CD4-positive, alpha-beta memory T cell (primary cell): ENCODE results near the gene APCDD1L. TPM values are rescaled to one million over a fixed set of nuclear protein-coding genes. Genes with fewer than 3 reads are reported as not detected.

Experiments
- CTCF ChIA-PET: fragments of 350-600 bp; sonication (Branson Sonifier 250); formaldehyde crosslinking; loops from one replicate; lab custom pipeline; 2021; ENCODE audit warnings: inconsistent platforms; ENCODE audit not compliant: partially characterized antibody; lab: Charles Lee
- POLR2A ChIA-PET: fragments of 350-600 bp; sonication (Branson Sonifier 250); formaldehyde crosslinking; loops from one replicate; lab custom pipeline; 2021; ENCODE audit not compliant: partially characterized antibody; lab: Charles Lee
- DNase-seq, 5 donors: peaks; one replicate each; pipeline versions ENCODE4 v3.0.0 to v3.0.0-alpha.2; 2020 to 2022; ENCODE audit warnings: mixed read lengths in 1 of 5
- H3K27ac ChIP-seq: one replicate; pipeline ENCODE4 v1.7.0; 2013; ENCODE audit warnings: low read depth, low read length
- H3K27me3 ChIP-seq: 2 replicates; pipeline ENCODE4 v1.7.0; 2013; ENCODE audit warnings: mild to moderate bottlenecking, low read length, moderate library complexity; ENCODE audit not compliant: insufficient read depth
- H3K36me3 ChIP-seq: 2 replicates; pipeline ENCODE4 v1.7.0; 2013; ENCODE audit warnings: mild to moderate bottlenecking, low read length, moderate library complexity; ENCODE audit not compliant: insufficient read depth
- H3K4me1 ChIP-seq: 2 replicates; pipeline ENCODE4 v1.7.0; 2013; ENCODE audit warnings: mild to moderate bottlenecking, low read length, moderate library complexity; ENCODE audit not compliant: insufficient read depth
- H3K4me3 ChIP-seq, 2 donors: one replicate each; pipeline ENCODE4 v1.7.0; 2013; ENCODE audit warnings: low read length in 2 of 2, mild to moderate bottlenecking in 1 of 2
- H3K9me3 ChIP-seq, 2 donors: one replicate each; pipeline ENCODE4 v1.7.0; 2013; ENCODE audit warnings: low read length in 2 of 2, control low read depth in 1 of 2; ENCODE audit not compliant: control insufficient read depth in 1 of 2
- H3K27ac Mint-ChIP-seq, 7 donors: one replicate each; pipeline ENCODE4 v1.8.0; 2020 to 2021; ENCODE audit warnings: mixed read lengths in 7 of 7, mild to moderate bottlenecking in 6 of 7, inconsistent platforms in 3 of 7, moderate library complexity in 3 of 7
- H3K27me3 Mint-ChIP-seq, 2 donors: one replicate each; pipeline ENCODE4 v1.8.0; 2020 to 2021; ENCODE audit warnings: mixed read lengths in 2 of 2
- H3K36me3 Mint-ChIP-seq, 2 donors: one replicate each; pipeline ENCODE4 v1.8.0; 2020 to 2021; ENCODE audit warnings: mixed read lengths in 2 of 2, inconsistent platforms in 1 of 2, mild to moderate bottlenecking in 1 of 2
- H3K4me1 Mint-ChIP-seq, 4 donors: one replicate each; pipeline ENCODE4 v1.8.0; 2020 to 2021; ENCODE audit warnings: mixed read lengths in 4 of 4, mild to moderate bottlenecking in 1 of 4
- H3K4me3 Mint-ChIP-seq, 8 donors: one replicate each; pipeline ENCODE4 v1.8.0; 2020 to 2021; ENCODE audit warnings: mixed read lengths in 8 of 8, mild to moderate bottlenecking in 7 of 8, moderate library complexity in 6 of 8, inconsistent platforms in 3 of 8
- H3K9me3 Mint-ChIP-seq, 8 donors: one replicate each; pipeline ENCODE4 v1.8.0; 2020 to 2021; ENCODE audit warnings: mixed read lengths in 8 of 8, mild to moderate bottlenecking in 5 of 8, inconsistent platforms in 3 of 8, moderate library complexity in 1 of 8
- intact Hi-C: fragments of 100-400 bp; cut with micrococcal nuclease; formaldehyde crosslinking; loops from one replicate; pipeline ENCODE4 v1.15.1; 2023
- polyA plus RNA-seq, 2 donors: library from polyadenylated mRNA; unstranded; fragments of 300-500 nt; fragmentation: Illumina TruSeq; gene quantifications; one replicate each; pipeline ENCODE4 v1.2.3, GENCODE V29; 2021
- total RNA-seq, 2 experiments: library from RNA; stranded (reverse); gene quantifications; one replicate each; pipeline ENCODE4 v1.2.3, GENCODE V29; 2021

APCDD1L gene
- total and polyA plus RNA-seq, 4 experiments from 2014 or later, result 0.11 TPM; not detected in 3

GRCh38 chr20:58459058-58459750, 56.0 kb downstream of the APCDD1L start:
- CTCF ChIA-PET, result interaction anchor here (1.1 kb wide), 1 partner anchor 12 kb away, joined by 5 read pairs; no protein-coding TSS in a partner anchor
- no peak overlapping the region for H3K4me3 ChIP-seq
- Mint-ChIP-seq H3K4me1 (peaks cover 0 to 3% (median 0%) of the 10 kb centered on the region in 4 donors), H3K27me3 (no peaks in the 10 kb centered on the region), H3K27ac (no peak overlapping the region), H3K36me3 (peaks cover 8 to 17% of the 10 kb centered on the region in 2 donors), H3K9me3 (peaks cover 0 to 9% (median 4%) of the 10 kb centered on the region in 8 donors), H3K4me3 (no peak overlapping the region)
- H3K27me3 ChIP-seq, result no peaks in the 10 kb centered on the region
- H3K27ac ChIP-seq, result no peak overlapping the region
- intact Hi-C loops, result no loop called here
- no peaks in the 10 kb centered on the region for H3K4me1 ChIP-seq
- POLR2A ChIA-PET, result no interaction called here
- H3K9me3 ChIP-seq, result no peaks in the 10 kb centered on the region
- H3K36me3 ChIP-seq, result no peaks in the 10 kb centered on the region
- no peak for DNase-seq

GRCh38 chr20:58458342-58459057, 56.7 kb downstream of the APCDD1L start:
- Histone ChIP-seq H3K9me3 (no peaks in the 10 kb centered on the region), H3K4me3 (no peak overlapping the region), H3K27me3 (no peaks in the 10 kb centered on the region), H3K27ac (no peak overlapping the region), H3K36me3 (no peaks in the 10 kb centered on the region), H3K4me1 (no peaks in the 10 kb centered on the region)
- H3K4me3 Mint-ChIP-seq, result no peak overlapping the region
- ChIA-PET POLR2A (no interaction called here), CTCF (interaction anchor here (1.1 to 1.6 kb wide), 2 partner anchors 11 kb away, joined by 5 to 6 read pairs; no protein-coding TSS in a partner anchor)
- no peaks in the 10 kb centered on the region for H3K27me3 Mint-ChIP-seq
- H3K4me1 Mint-ChIP-seq, result peaks cover 0 to 6% (median 0%) of the 10 kb centered on the region in 4 donors
- H3K36me3 Mint-ChIP-seq, result peaks cover 9 to 21% of the 10 kb centered on the region in 2 donors
- intact Hi-C loops, result no loop called here
- DNase-seq, result no peak
- peaks cover 0 to 12% (median 7%) of the 10 kb centered on the region in 8 donors for H3K9me3 Mint-ChIP-seq
- H3K27ac Mint-ChIP-seq, result no peak overlapping the region

DNA sequence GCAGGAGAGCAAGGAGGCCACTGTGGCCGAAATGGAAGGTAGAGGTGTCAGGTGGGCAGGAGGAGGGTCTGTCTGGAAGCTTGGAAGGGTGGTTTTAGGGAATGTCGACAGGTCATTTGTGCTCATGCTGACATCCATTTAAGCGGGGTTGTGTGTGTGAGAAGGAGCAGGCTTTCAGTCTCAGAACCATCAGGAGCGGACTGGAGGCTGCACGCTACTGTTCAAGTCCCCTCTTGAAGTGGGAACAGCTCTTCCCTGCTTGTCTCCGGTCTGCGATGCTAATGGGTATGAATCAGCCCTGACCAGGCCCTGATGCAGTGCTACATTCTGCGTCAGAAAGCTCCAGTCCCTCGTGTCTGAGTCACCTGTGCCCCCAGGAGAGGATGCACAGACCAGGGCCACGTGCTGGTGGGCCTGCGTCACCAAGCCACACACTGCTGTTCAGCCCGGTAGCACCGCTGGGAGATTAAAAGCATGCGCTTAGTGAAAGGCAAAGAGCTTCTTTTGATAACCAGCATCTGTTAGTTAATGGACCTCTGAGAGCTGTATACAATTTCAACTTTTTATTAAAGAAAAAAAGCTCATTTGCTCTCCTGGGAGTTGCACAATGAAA, 58.0 kb downstream of the APCDD1L start:
- Histone ChIP-seq H3K9me3 (no peaks in the 10 kb centered on the region), H3K4me3 (no peak overlapping the region), H3K27me3 (no peaks in the 10 kb centered on the region), H3K4me1 (no peaks in the 10 kb centered on the region), H3K27ac (no peak overlapping the region), H3K36me3 (no peaks in the 10 kb centered on the region)
- POLR2A ChIA-PET, result interaction anchor here (0.6 kb wide), 1 partner anchor 39 kb away, joined by 3 read pairs; no protein-coding TSS in a partner anchor
- H3K36me3 Mint-ChIP-seq, result peaks cover 9 to 26% of the 10 kb centered on the region in 2 donors
- CTCF ChIA-PET, result interaction anchor here (1.6 kb wide), 1 partner anchor 10 kb away, joined by 6 read pairs; no protein-coding TSS in a partner anchor
- no peak overlapping the region for H3K27ac Mint-ChIP-seq
- intact Hi-C loops, result no loop called here
- H3K27me3 Mint-ChIP-seq, result no peaks in the 10 kb centered on the region
- H3K9me3 Mint-ChIP-seq, result peaks cover 0 to 12% (median 7%) of the 10 kb centered on the region in 8 donors
- H3K4me3 Mint-ChIP-seq, result no peak overlapping the region
- no peak for DNase-seq
- H3K4me1 Mint-ChIP-seq, result peaks cover 0 to 10% (median 0%) of the 10 kb centered on the region in 4 donors

DNA sequence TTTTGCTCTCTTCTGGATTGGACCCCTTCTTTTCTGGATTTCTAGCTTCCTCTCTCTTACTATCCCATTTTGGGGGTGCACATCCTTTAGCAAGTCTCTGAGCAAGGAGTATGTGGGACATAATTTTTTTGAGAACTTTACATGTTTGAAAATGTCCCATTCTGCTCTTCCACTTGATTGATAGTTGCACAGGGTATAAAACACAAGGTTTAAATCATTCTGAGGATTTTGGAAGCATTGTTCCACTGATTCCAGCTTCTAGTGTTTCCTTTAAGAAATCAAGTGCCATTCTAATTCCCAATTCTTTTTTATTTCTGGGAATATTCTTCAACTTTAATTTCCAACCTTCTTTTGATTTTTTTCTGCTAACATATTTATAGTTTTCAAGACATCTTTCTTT, 60.7 kb downstream of the APCDD1L start:
- POLR2A ChIA-PET, result no interaction called here
- H3K27ac Mint-ChIP-seq, result peak overlapping the region in 1 of 7 donors; percentile 39
- CTCF ChIA-PET, result interaction anchor here (1.1 kb wide), 1 partner anchor 243 kb away, joined by 3 read pairs; no protein-coding TSS in a partner anchor

DNA sequence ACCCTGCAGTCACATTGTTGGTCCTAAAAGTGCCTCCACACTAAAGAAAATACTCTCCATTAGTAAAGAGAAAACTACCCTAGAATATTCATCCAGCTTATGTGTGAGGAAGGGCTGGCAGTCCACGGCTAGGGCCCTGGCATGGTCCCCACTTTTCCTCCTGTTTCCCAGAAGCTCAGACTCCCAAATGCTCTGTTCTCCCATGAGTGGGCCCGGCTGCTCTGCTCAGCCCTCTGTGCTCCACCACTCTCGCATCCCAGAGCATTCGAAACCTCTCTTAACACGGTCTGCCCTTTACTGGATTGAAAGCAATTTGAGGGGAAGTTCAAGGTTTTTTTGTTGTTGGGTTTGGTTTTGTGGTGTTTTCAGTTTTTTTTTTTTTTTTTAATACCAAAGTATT, 61.8 kb downstream of the APCDD1L start:
- ChIA-PET POLR2A (no interaction called here), CTCF (no interaction called here)
- DNase-seq, result no peak
- H3K9me3 Mint-ChIP-seq, result peaks cover 0 to 12% (median 7%) of the 10 kb centered on the region in 8 donors
- peaks cover 32 to 42% of the 10 kb centered on the region in 2 donors for H3K36me3 Mint-ChIP-seq
- no peaks in the 10 kb centered on the region for H3K27me3 Mint-ChIP-seq
- peaks cover 0 to 10% (median 0%) of the 10 kb centered on the region in 4 donors for H3K4me1 Mint-ChIP-seq
- no peaks in the 10 kb centered on the region for H3K27me3 ChIP-seq
- H3K4me3 Mint-ChIP-seq, result no peak overlapping the region
- no peak overlapping the region for H3K4me3 ChIP-seq
- peaks cover 2% of the 10 kb centered on the region for H3K36me3 ChIP-seq
- H3K27ac Mint-ChIP-seq, result peak overlapping the region in 1 of 7 donors; percentile 68
- no peaks in the 10 kb centered on the region for H3K9me3 ChIP-seq
- intact Hi-C loops, result no loop called here
- H3K27ac ChIP-seq, result no peak overlapping the region
- H3K4me1 ChIP-seq, result no peaks in the 10 kb centered on the region

More for the DNA sequence above, 60.7 kb downstream of the APCDD1L start:
- Mint-ChIP-seq H3K27me3 (no peaks in the 10 kb centered on the region), H3K4me3 (no peak overlapping the region), H3K36me3 (peaks cover 24 to 37% of the 10 kb centered on the region in 2 donors), H3K9me3 (peaks cover 0 to 12% (median 7%) of the 10 kb centered on the region in 8 donors), H3K4me1 (peaks cover 0 to 10% (median 0%) of the 10 kb centered on the region in 4 donors)
- Histone ChIP-seq H3K9me3 (no peaks in the 10 kb centered on the region), H3K4me3 (no peak overlapping the region), H3K36me3 (no peaks in the 10 kb centered on the region), H3K27ac (no peak overlapping the region), H3K27me3 (no peaks in the 10 kb centered on the region), H3K4me1 (no peaks in the 10 kb centered on the region)
- DNase-seq, result no peak
- intact Hi-C loops, result no loop called here

GRCh38 chr20:58452667-58453255, 62.4 kb downstream of the APCDD1L start:
- H3K36me3 ChIP-seq, result peaks cover 7% of the 10 kb centered on the region
- no peak overlapping the region for H3K27ac ChIP-seq
- Mint-ChIP-seq H3K27ac (peak overlapping the region in 1 of 7 donors; percentile 46), H3K9me3 (peaks cover 0 to 12% (median 7%) of the 10 kb centered on the region in 8 donors), H3K4me3 (no peak overlapping the region), H3K27me3 (no peaks in the 10 kb centered on the region), H3K36me3 (peaks cover 38 to 42% of the 10 kb centered on the region in 2 donors), H3K4me1 (peaks cover 0 to 10% (median 0%) of the 10 kb centered on the region in 4 donors)
- H3K4me3 ChIP-seq, result no peak overlapping the region
- no peaks in the 10 kb centered on the region for H3K4me1 ChIP-seq
- no peaks in the 10 kb centered on the region for H3K9me3 ChIP-seq
- no peaks in the 10 kb centered on the region for H3K27me3 ChIP-seq
- CTCF ChIA-PET, result no interaction called here
- DNase-seq, result no peak
- POLR2A ChIA-PET, result no interaction called here
- intact Hi-C loops, result no loop called here
